Measurements from ENCODE around the gene WHRN. TPM values are rescaled to one million over a fixed set of nuclear protein-coding genes. Genes with fewer than 3 reads are reported as not detected.

Gene WHRN
- total and polyA plus RNA-seq, 9 of the 15 experiments (the other 6 are each of a cell fraction or from before 2014, with no cell fraction given) = 0.31 to 14.1 (median 3.0) TPM

GRCh38 chr9:114404531-114404930, 100.7 kb downstream of the WHRN start (continued):
- TF ChIP-seq DDX20 (tag; IDR thresholded peaks at IDR 0.05; ENCODE audit: low read depth) (no peak), PHTF2 (CRISPR knock-in tag; IDR thresholded peaks at IDR 0.05) (no peak), ETV1 (tag; conservative IDR thresholded peaks at IDR 0.05; ENCODE audit: low read depth) (no peak)

- FAIRE-seq = no peak
- H3K79me2 ChIP-seq (ENCODE audit: control insufficient read depth, insufficient read depth, low read length) = no peaks in the 10 kb centered on the region
- H3K4me1 ChIP-seq (replicated peaks in 1 of 2; ENCODE audit: control insufficient read depth in 2 of 2, insufficient read depth in 2 of 2, low read length in 2 of 2) = peaks cover 0 to 5% of the 10 kb centered on the region in 2 experiments; a peak in 2 of 5 replicates
- H3K27ac ChIP-seq (ENCODE audit: extremely low read depth, low read depth, low read length) = no peak overlapping the region
- H3K9ac ChIP-seq (ENCODE audit: insufficient read depth in 1 of 2, low read depth in 2 of 2, low read length in 2 of 2) = no peak overlapping the region
- H4K20me1 ChIP-seq (replicated peaks; ENCODE audit: control insufficient read depth, insufficient read depth, low read length) = 0 out of 2 replicates have a peak, but pooled peaks cover 3% of the 10 kb centered on the region
- intact Hi-C loops (cut with micrococcal nuclease) (no loop called here), in situ Hi-C loops (cut with MboI) (loop anchor here (10.0 kb wide), 1 partner anchor 512 kb away; no protein-coding TSS in a partner anchor)
- ChIA-PET CTCF (ENCODE audit: low intra/inter-chr PET ratio) (no interaction called here), POLR2A (interaction anchor here (0.6 kb wide), 4 partner anchors 45 to 202 kb away, joined by 3 to 6 read pairs (median 4); no protein-coding TSS in a partner anchor)
- no peak overlapping the region for H3K4me2 ChIP-seq (ENCODE audit: insufficient read depth, low read length)
- H3K4me3 ChIP-seq = no peak overlapping the region
- no peak for DNase-seq (ENCODE audit: extremely low read depth in 1 of 4, low spot score in 3 of 4)
- H3K9me3 ChIP-seq (replicated peaks; ENCODE audit: control insufficient read depth, insufficient read depth, low read depth, low read length) = no peaks in the 10 kb centered on the region
- 75% methylated on average over 16 of the region's 16 CpGs for WGBS (ENCODE audit: insufficient coverage, low coverage, missing lambda C conversion rate)
- no peaks in the 10 kb centered on the region for H3K27me3 ChIP-seq (ENCODE audit: control insufficient read depth in 2 of 2, insufficient read depth in 2 of 2, low read length in 2 of 2)
- H3K36me3 ChIP-seq (ENCODE audit: control insufficient read depth, insufficient read depth, low read length) = no peaks in the 10 kb centered on the region
- no peaks in the 10 kb centered on the region for H3K9me1 ChIP-seq (ENCODE audit: control insufficient read depth, insufficient read depth, low read length)
- H2AFZ ChIP-seq (ENCODE audit: low read depth, low read length) = no peak overlapping the region
- BruUV-seq (replicated peaks) = no TSS peak
- ATAC-seq = no peak
- TF ChIP-seq BACH1 (tag; IDR thresholded peaks at IDR 0.05) (no peak), POU5F1 (IDR thresholded peaks at IDR 0.05; ENCODE audit: borderline replicate concordance, low read depth, low read length, partially characterized antibody) (no peak), ZBTB26 (CRISPR knock-in tag; IDR thresholded peaks at IDR 0.05) (no peak), PURB (CRISPR knock-in tag; IDR thresholded peaks at IDR 0.05; ENCODE audit: low read depth) (no peak), RB1 (IDR thresholded peaks at IDR 0.05; ENCODE audit: low read depth) (no peak), POLR2H (tag; IDR thresholded peaks at IDR 0.05; ENCODE audit: low read depth) (no peak), ESRRA (IDR thresholded peaks at IDR 0.05; ENCODE audit: borderline replicate concordance, low read depth) (no peak), CHD4 (IDR thresholded peaks at IDR 0.05; ENCODE audit: insufficient read depth, insufficient replicate concordance, low read depth, low read length, poor library complexity, severe bottlenecking) (no peak), RBM14 (IDR thresholded peaks at IDR 0.05; ENCODE audit: borderline replicate concordance, insufficient read depth, low read depth, low read length) (no peak), GTF2B (IDR thresholded peaks at IDR 0.05; ENCODE audit: extremely low read depth, insufficient read length) (no peak), RAD51 (IDR thresholded peaks at IDR 0.05; ENCODE audit: borderline replicate concordance, low read depth) (no peak)
Measured at GRCh38 chr9:114403153-114403756, 102.0 kb downstream of the WHRN start.

Data from K562 (cell line).